NCI-H345 treated with DMSO at 0.1 percent for 48 hours (cell line): ENCODE measurements around the gene MRPL52.
"Not testable (repeated sequence)": the region's sequence is repeated elsewhere in the genome, so short reads cannot be mapped to it uniquely, and the experiment has no call there.

Experiments
- DNase-seq: peaks from one replicate; lab custom pipeline; 2025; ENCODE audit not compliant: unreplicated experiment; lab: John Stamatoyannopoulos, UW

The MRPL52 gene

GRCh38 chr14:22829661-22830442, at the start of gene MRPL52:
Gene MRPL52, plus strand, starts transcription at chr14:22829887. Its CDS starts 26 bp downstream, at chr14:22829913.
- peak; percentile 87 for DNase-seq

GRCh38 chr14:22780105-22780679, 49.5 kb upstream of the MRPL52 start:
- no peak for DNase-seq

- DNase-seq: no peak
Observed at GRCh38 chr14:22780941-22781300, 48.8 kb upstream of the MRPL52 start.

- no peak for DNase-seq
Observed at GRCh38 chr14:22781301-22781991, 48.2 kb upstream of the MRPL52 start.

- DNase-seq: no peak
Observed at GRCh38 chr14:22786685-22787084, 43.0 kb upstream of the MRPL52 start.

- DNase-seq: no peak
Observed at GRCh38 chr14:22791301-22791700, 38.4 kb upstream of the MRPL52 start.

GRCh38 chr14:22792158-22792557, 37.5 kb upstream of the MRPL52 start:
- no peak for DNase-seq

GRCh38 chr14:22793550-22793949, 36.1 kb upstream of the MRPL52 start:
- DNase-seq: not testable (repeated sequence)

GRCh38 chr14:22793976-22794375, 35.7 kb upstream of the MRPL52 start:
- no peak for DNase-seq

- DNase-seq: no peak
Observed at GRCh38 chr14:22794551-22794951, 35.1 kb upstream of the MRPL52 start.

GRCh38 chr14:22796087-22796707, 33.5 kb upstream of the MRPL52 start:
- no peak for DNase-seq

GRCh38 chr14:22797017-22797917, 32.4 kb upstream of the MRPL52 start:
- DNase-seq: no peak

GRCh38 chr14:22798528-22798927, 31.2 kb upstream of the MRPL52 start:
- DNase-seq: no peak

- DNase-seq: no peak
Observed at GRCh38 chr14:22800346-22800745, 29.3 kb upstream of the MRPL52 start.

GRCh38 chr14:22801716-22802115, 28.0 kb upstream of the MRPL52 start:
- no peak for DNase-seq

GRCh38 chr14:22802860-22803686, 26.6 kb upstream of the MRPL52 start:
- DNase-seq: no peak

GRCh38 chr14:22803687-22803974, 26.1 kb upstream of the MRPL52 start:
- no peak for DNase-seq

- DNase-seq: not testable (repeated sequence)
Observed at GRCh38 chr14:22805235-22805634, 24.5 kb upstream of the MRPL52 start.

- DNase-seq: no peak
Observed at GRCh38 chr14:22807432-22808087, 22.1 kb upstream of the MRPL52 start.
